Hepatocyte (in vitro differentiated cells): ENCODE measurements around the gene CDCA3. TPM values are rescaled to one million over a fixed set of nuclear protein-coding genes. Genes with fewer than 3 reads are reported as not detected.
A peak's percentile ranks its signal among the peaks of the same experiment; 100 is the strongest.
"Not testable (repeated sequence)": the region's sequence is repeated elsewhere in the genome, so short reads cannot be mapped to it uniquely, and the experiment has no call there.

Source experiments
- DNase-seq: peaks from one replicate; pipeline ENCODE4 v3.0.0-alpha.2; 2016; ENCODE audit warnings: low spot score
- H2AFZ ChIP-seq: fragments of 200-600 bp; sonication (generic); 2 replicates; pipeline ENCODE4 v1.6.0; 2016; ENCODE audit warnings: antibody characterized with exemption, mild to moderate bottlenecking
- H3K27ac ChIP-seq: fragments of 200-600 bp; sonication (generic); 2 replicates; pipeline ENCODE4 v1.5.1; 2016; ENCODE audit warnings: mild to moderate bottlenecking
- H3K27me3 ChIP-seq: fragments of 200-600 bp; sonication (generic); 2 replicates; pipeline ENCODE4 v1.6.1; 2016
- H3K36me3 ChIP-seq: fragments of 200-600 bp; sonication (generic); replicated peaks from 2 replicates; pipeline ENCODE4 v1.5.1; 2016; ENCODE audit warnings: low read depth; ENCODE audit not compliant: insufficient read depth
- H3K4me1 ChIP-seq: fragments of 200-600 bp; sonication (generic); 2 replicates; pipeline ENCODE4 v1.5.1; 2016; ENCODE audit warnings: mild to moderate bottlenecking, moderate library complexity; ENCODE audit not compliant: insufficient read depth
- H3K4me2 ChIP-seq: fragments of 200-600 bp; sonication (generic); 2 replicates; pipeline ENCODE4 v1.6.0; 2016
- H3K4me3 ChIP-seq: fragments of 200-600 bp; sonication (generic); 2 replicates; pipeline ENCODE4 v1.5.1; 2016; ENCODE audit warnings: mild to moderate bottlenecking
- H3K79me2 ChIP-seq: fragments of 200-600 bp; sonication (generic); 2 replicates; pipeline ENCODE4 v1.6.0; 2017; ENCODE audit warnings: mild to moderate bottlenecking
- H3K9me2 ChIP-seq: fragments of 200-600 bp; sonication (generic); replicated peaks from 2 replicates; pipeline ENCODE4 v1.6.0; 2017; ENCODE audit warnings: mild to moderate bottlenecking; ENCODE audit not compliant: insufficient read depth
- H3K9me3 ChIP-seq: fragments of 200-600 bp; sonication (generic); 2 replicates; pipeline ENCODE4 v1.5.1; 2016; ENCODE audit warnings: low read depth, mild to moderate bottlenecking
- H4K20me1 ChIP-seq: fragments of 200-600 bp; sonication (generic); 2 replicates; pipeline ENCODE4 v1.6.0; 2016; ENCODE audit warnings: mild to moderate bottlenecking; ENCODE audit not compliant: insufficient read depth, poor library complexity, severe bottlenecking
- CTCF ChIP-seq: fragments of 200-600 bp; sonication (generic); IDR thresholded peaks from 2 replicates; pipeline ENCODE4 v1.5.1; 2016; ENCODE audit warnings: antibody characterized with exemption, mild to moderate bottlenecking; ENCODE audit not compliant: poor library complexity
- EZH2 ChIP-seq: fragments of 200-600 bp; sonication (generic); IDR thresholded peaks from 2 replicates; pipeline ENCODE4 v1.6.1; 2016; ENCODE audit warnings: antibody characterized with exemption, mild to moderate bottlenecking, borderline replicate concordance
- EZH2phosphoT487 ChIP-seq: fragments of 200-600 bp; sonication (generic); IDR thresholded peaks from one replicate; pipeline ENCODE4 v1.6.1; 2018; ENCODE audit warnings: antibody characterized with exemption, mild to moderate bottlenecking, low read depth, moderate library complexity; ENCODE audit not compliant: unreplicated experiment, severe bottlenecking
- WGBS: methylation state at CpG from one replicate; pipeline ENCODE4 v1.1.6; 2016; ENCODE audit warnings: low lambda C conversion rate; ENCODE audit errors: missing lambda C conversion rate; 5-methylcytosine and 5-hydroxymethylcytosine counted together
- polyA plus RNA-seq: library from polyadenylated mRNA; unstranded; fragments of >200 nt; fragmentation: Nextera tagmentation; extraction: Ambion mirVana; gene quantifications from 2 replicates; pipeline ENCODE4 v1.2.1, GENCODE V29; 2016
- total RNA-seq: library from RNA; depleted of rRNA; stranded (reverse); fragments of >200 nt; gene quantifications from 2 replicates; pipeline ENCODE4 v1.2.3, GENCODE V29; 2014

The CDCA3 gene
- total and polyA plus RNA-seq, 2 experiments from 2014 or later = 8.5 to 18.2 TPM

- TF ChIP-seq EZH2 = no peak
- TF ChIP-seq CTCF = no peak
- no peak for TF ChIP-seq EZH2phosphoT487
- no peak for DNase-seq
- no peaks in the 10 kb centered on the region for H4K20me1 ChIP-seq
- H3K27ac ChIP-seq = peak overlapping the region; percentile 93
- peaks cover 3% of the 10 kb centered on the region for H3K36me3 ChIP-seq
- H3K79me2 ChIP-seq = peaks cover 9% of the 10 kb centered on the region
- H3K4me3 ChIP-seq = no peak overlapping the region
- H2AFZ ChIP-seq = no peak overlapping the region
- 92% methylated on average over 2 of the region's 2 CpGs for WGBS
- peaks cover 15% of the 10 kb centered on the region for H3K4me1 ChIP-seq
- H3K9me2 ChIP-seq = no peaks in the 10 kb centered on the region
- no peaks in the 10 kb centered on the region for H3K27me3 ChIP-seq
- no peaks in the 10 kb centered on the region for H3K9me3 ChIP-seq
- no peak overlapping the region for H3K4me2 ChIP-seq
Observed at GRCh38 chr12:6888360-6888759, 37.3 kb upstream of the CDCA3 start.

GRCh38 chr12:6887460-6887859 lies 36.4 kb upstream of the CDCA3 start:
- H3K79me2 ChIP-seq = peaks cover 9% of the 10 kb centered on the region
- no peak for TF ChIP-seq CTCF
- no peak for TF ChIP-seq EZH2phosphoT487
- no peak for TF ChIP-seq EZH2
- H2AFZ ChIP-seq = peak overlapping the region; percentile 18
- WGBS = 68% methylated on average over 8 of the region's 8 CpGs
- H3K27me3 ChIP-seq = no peaks in the 10 kb centered on the region
- peaks cover 3% of the 10 kb centered on the region for H3K36me3 ChIP-seq
- H3K4me3 ChIP-seq = no peak overlapping the region
- peak overlapping the region; percentile 93 for H3K27ac ChIP-seq
- H3K4me2 ChIP-seq = no peak overlapping the region
- H4K20me1 ChIP-seq = no peaks in the 10 kb centered on the region
- H3K9me3 ChIP-seq = no peaks in the 10 kb centered on the region
- peak; percentile 41 for DNase-seq
- no peaks in the 10 kb centered on the region for H3K9me2 ChIP-seq
- H3K4me1 ChIP-seq = peaks cover 15% of the 10 kb centered on the region

- not testable (repeated sequence) for H3K27me3 ChIP-seq, H3K36me3 ChIP-seq, H4K20me1 ChIP-seq, H3K79me2 ChIP-seq, DNase-seq, H3K9me3 ChIP-seq, H3K9me2 ChIP-seq, H3K4me3 ChIP-seq
- whole genome bisulfite sequencing = 32% methylated on average over 12 of the region's 15 CpGs
- peak overlapping the region; percentile 18 for H2AFZ ChIP-seq
- peak overlapping the region; percentile 55 for H3K4me2 ChIP-seq
- peaks cover 12% of the 10 kb centered on the region for H3K4me1 ChIP-seq
- peak overlapping the region; percentile 93 for H3K27ac ChIP-seq
Observed at GRCh38 chr12:6886206-6886999, 35.3 kb upstream of the CDCA3 start.

- Histone ChIP-seq H3K79me2 (no peaks in the 10 kb centered on the region), H3K36me3 (peaks cover 3% of the 10 kb centered on the region), H2AFZ (no peak overlapping the region), H3K9me2 (no peaks in the 10 kb centered on the region), H3K4me3 (no peak overlapping the region), H3K27me3 (no peaks in the 10 kb centered on the region), H3K4me2 (no peak overlapping the region), H4K20me1 (no peaks in the 10 kb centered on the region), H3K27ac (peak overlapping the region; percentile 93), H3K4me1 (peaks cover 18% of the 10 kb centered on the region), H3K9me3 (no peaks in the 10 kb centered on the region)
- DNase-seq = no peak
- WGBS = 78% methylated on average over 22 of the region's 22 CpGs
- TF ChIP-seq EZH2phosphoT487 (no peak), EZH2 (no peak), CTCF (no peak)
Observed at GRCh38 chr12:6884539-6884938, 33.5 kb upstream of the CDCA3 start.
